Mesendoderm (in vitro differentiated cells): Measurements from ENCODE around the gene PROP1.

ENCODE experiments used
- DNase-seq: peaks from one replicate; pipeline ENCODE4 v3.0.0; 2013
- H2AK5ac ChIP-seq: 2 replicates; pipeline ENCODE4 v1.6.1; 2013; ENCODE audit warnings: low read length, inconsistent platforms
- H2BK120ac ChIP-seq: 2 replicates; pipeline ENCODE4 v1.6.1; 2013; ENCODE audit warnings: low read depth, mild to moderate bottlenecking, low read length, moderate library complexity, mixed read lengths
- H2BK15ac ChIP-seq: replicated peaks from 2 replicates; pipeline ENCODE4 v1.6.1; 2013; ENCODE audit warnings: low read depth, mild to moderate bottlenecking, moderate library complexity
- H2BK5ac ChIP-seq: 2 replicates; pipeline ENCODE4 v1.6.1; 2013; ENCODE audit warnings: low read length, inconsistent platforms
- H3K18ac ChIP-seq: 2 replicates; pipeline ENCODE4 v1.6.1; 2013; ENCODE audit warnings: mild to moderate bottlenecking, low read length, mixed read lengths
- H3K23ac ChIP-seq: one replicate; pipeline ENCODE4 v1.6.1; 2013; ENCODE audit warnings: low read length
- H3K27ac ChIP-seq: 2 replicates; pipeline ENCODE4 v1.5.1; 2013; ENCODE audit warnings: low read depth, mild to moderate bottlenecking, inconsistent platforms, low read length, moderate library complexity
- H3K27me3 ChIP-seq: 2 replicates; pipeline ENCODE4 v1.6.1; 2013; ENCODE audit warnings: low read length, control low read depth, mild to moderate bottlenecking, inconsistent platforms; ENCODE audit not compliant: insufficient read depth, poor library complexity
- H3K36me3 ChIP-seq: 2 replicates; pipeline ENCODE4 v1.6.1; 2013; ENCODE audit warnings: low read length, inconsistent platforms; ENCODE audit not compliant: control insufficient read depth, insufficient read depth
- H3K4ac ChIP-seq: one replicate; pipeline ENCODE4 v1.6.1; 2013; ENCODE audit warnings: low read depth, mild to moderate bottlenecking, low read length, moderate library complexity
- H3K4me1 ChIP-seq: 2 replicates; pipeline ENCODE4 v1.6.1; 2013; ENCODE audit warnings: low read depth, low read length, inconsistent platforms; ENCODE audit not compliant: control insufficient read depth
- H3K4me2 ChIP-seq: 2 replicates; pipeline ENCODE4 v1.6.1; 2013; ENCODE audit warnings: low read length
- H3K4me3 ChIP-seq: 2 replicates; pipeline ENCODE4 v1.5.1; 2013; ENCODE audit warnings: mild to moderate bottlenecking, low read length
- H3K56ac ChIP-seq: one replicate; pipeline ENCODE4 v1.6.1; 2013; ENCODE audit warnings: low read length
- H3K79me1 ChIP-seq: 2 replicates; pipeline ENCODE4 v1.6.1; 2013; ENCODE audit warnings: low read length, inconsistent platforms
- H3K79me2 ChIP-seq: 2 replicates; pipeline ENCODE4 v1.6.1; 2013; ENCODE audit warnings: mild to moderate bottlenecking, low read length; ENCODE audit not compliant: control insufficient read depth, insufficient read depth
- H3K9ac ChIP-seq: 2 replicates; pipeline ENCODE4 v1.6.1; 2013; ENCODE audit warnings: low read length, inconsistent platforms
- H4K5ac ChIP-seq: one replicate; pipeline ENCODE4 v1.6.1; 2013; ENCODE audit warnings: low read length
- H4K8ac ChIP-seq: one replicate; pipeline ENCODE4 v1.6.1; 2013; ENCODE audit warnings: low read depth, mild to moderate bottlenecking, control low read depth, low read length, moderate library complexity
- WGBS: extraction: QIAGEN DNeasy Blood & Tissue Kit; methylation state at CpG from one replicate; pipeline ENCODE4 v1.1.7; 2013; ENCODE audit warnings: low lambda C conversion rate, missing lambda C conversion rate; ENCODE audit not compliant: insufficient coverage; ENCODE audit errors: extremely low coverage; 5-methylcytosine and 5-hydroxymethylcytosine counted together

Gene PROP1

GRCh38 chr5:177994561-177995190 is 1.4 kb downstream of the PROP1 start:
- H2AK5ac ChIP-seq, result no peak overlapping the region
- H3K4ac ChIP-seq, result no peak overlapping the region
- no peak overlapping the region for H3K9ac ChIP-seq
- no peak overlapping the region for H4K5ac ChIP-seq
- no peak overlapping the region for H2BK120ac ChIP-seq
- DNase-seq, result no peak
- no peak overlapping the region for H3K27ac ChIP-seq
- H3K23ac ChIP-seq, result no peak overlapping the region
- no peak overlapping the region for H2BK5ac ChIP-seq
- H3K18ac ChIP-seq, result no peak overlapping the region
- no peak overlapping the region for H3K4me3 ChIP-seq
- no peaks in the 10 kb centered on the region for H3K4me1 ChIP-seq
- H3K79me2 ChIP-seq, result no peaks in the 10 kb centered on the region
- H3K79me1 ChIP-seq, result no peaks in the 10 kb centered on the region
- H2BK15ac ChIP-seq, result no peak overlapping the region
- H3K56ac ChIP-seq, result no peak overlapping the region
- H3K4me2 ChIP-seq, result no peak overlapping the region
- no peaks in the 10 kb centered on the region for H3K27me3 ChIP-seq
- H4K8ac ChIP-seq, result no peak overlapping the region
- no CpG with 5 or more reads among the region's 10 CpGs for WGBS
- no peaks in the 10 kb centered on the region for H3K36me3 ChIP-seq

- no peaks in the 10 kb centered on the region for H3K27me3 ChIP-seq
- no peak overlapping the region for H2BK5ac ChIP-seq
- no peak overlapping the region for H4K8ac ChIP-seq
- H3K18ac ChIP-seq, result no peak overlapping the region
- no peak overlapping the region for H3K27ac ChIP-seq
- H2BK15ac ChIP-seq, result no peak overlapping the region
- no peaks in the 10 kb centered on the region for H3K4me1 ChIP-seq
- WGBS, result no CpG with 5 or more reads among the region's 19 CpGs
- H3K23ac ChIP-seq, result no peak overlapping the region
- H4K5ac ChIP-seq, result no peak overlapping the region
- no peak overlapping the region for H3K4me3 ChIP-seq
- no peaks in the 10 kb centered on the region for H3K36me3 ChIP-seq
- H3K4ac ChIP-seq, result no peak overlapping the region
- H3K9ac ChIP-seq, result no peak overlapping the region
- no peaks in the 10 kb centered on the region for H3K79me1 ChIP-seq
- H2AK5ac ChIP-seq, result no peak overlapping the region
- H3K56ac ChIP-seq, result no peak overlapping the region
- H3K79me2 ChIP-seq, result no peaks in the 10 kb centered on the region
- DNase-seq, result no peak
- no peak overlapping the region for H3K4me2 ChIP-seq
- no peak overlapping the region for H2BK120ac ChIP-seq
Observed at GRCh38 chr5:177994063-177994462, 2.0 kb downstream of the PROP1 start.

- Histone ChIP-seq H3K9ac (no peak overlapping the region), H3K4ac (no peak overlapping the region), H3K4me2 (no peak overlapping the region), H3K27me3 (no peaks in the 10 kb centered on the region), H3K23ac (no peak overlapping the region), H3K4me3 (no peak overlapping the region), H3K36me3 (no peaks in the 10 kb centered on the region), H3K18ac (no peak overlapping the region), H2BK15ac (no peak overlapping the region), H4K5ac (no peak overlapping the region), H3K79me2 (no peaks in the 10 kb centered on the region), H3K56ac (no peak overlapping the region), H2BK5ac (no peak overlapping the region), H2BK120ac (no peak overlapping the region), H3K79me1 (no peaks in the 10 kb centered on the region), H2AK5ac (no peak overlapping the region), H3K4me1 (no peaks in the 10 kb centered on the region), H3K27ac (no peak overlapping the region), H4K8ac (no peak overlapping the region)
- no peak for DNase-seq
- WGBS, result no CpG with 5 or more reads among the region's 6 CpGs
Observed at GRCh38 chr5:177992466-177992865, 3.6 kb downstream of the PROP1 start.

- Histone ChIP-seq H3K36me3 (no peaks in the 10 kb centered on the region), H3K79me2 (no peaks in the 10 kb centered on the region), H4K5ac (no peak overlapping the region), H3K4me2 (no peak overlapping the region), H2BK5ac (no peak overlapping the region), H3K79me1 (no peaks in the 10 kb centered on the region), H3K9ac (no peak overlapping the region), H3K27me3 (no peaks in the 10 kb centered on the region), H2AK5ac (no peak overlapping the region), H3K56ac (no peak overlapping the region), H3K23ac (no peak overlapping the region), H3K4ac (no peak overlapping the region), H3K4me1 (no peaks in the 10 kb centered on the region), H3K27ac (no peak overlapping the region), H2BK120ac (no peak overlapping the region), H3K4me3 (no peak overlapping the region), H3K18ac (no peak overlapping the region), H2BK15ac (no peak overlapping the region), H4K8ac (no peak overlapping the region)
- no CpG with 5 or more reads among the region's 11 CpGs for WGBS
- DNase-seq, result no peak
Observed at GRCh38 chr5:177988989-177989625, 6.9 kb downstream of the PROP1 start.

- WGBS, result no CpG with 5 or more reads among the region's 9 CpGs
- DNase-seq, result no peak
- H2BK5ac ChIP-seq, result no peak overlapping the region
Observed at GRCh38 chr5:177987326-177987725, 8.7 kb downstream of the PROP1 start.

More at GRCh38 chr5:177987326-177987725, 8.7 kb downstream of the PROP1 start:
- H2AK5ac ChIP-seq, result no peak overlapping the region
- H3K18ac ChIP-seq, result no peak overlapping the region
- no peaks in the 10 kb centered on the region for H3K79me1 ChIP-seq
- H3K4me2 ChIP-seq, result no peak overlapping the region
- H3K23ac ChIP-seq, result no peak overlapping the region
- no peaks in the 10 kb centered on the region for H3K79me2 ChIP-seq
- H3K4ac ChIP-seq, result no peak overlapping the region
- H3K4me1 ChIP-seq, result no peaks in the 10 kb centered on the region
- H3K27me3 ChIP-seq, result no peaks in the 10 kb centered on the region
- no peak overlapping the region for H2BK15ac ChIP-seq
- H3K36me3 ChIP-seq, result no peaks in the 10 kb centered on the region
- H3K9ac ChIP-seq, result no peak overlapping the region
- H4K8ac ChIP-seq, result no peak overlapping the region
- H3K56ac ChIP-seq, result no peak overlapping the region
- H4K5ac ChIP-seq, result no peak overlapping the region
- no peak overlapping the region for H3K4me3 ChIP-seq
- no peak overlapping the region for H3K27ac ChIP-seq
- H2BK120ac ChIP-seq, result no peak overlapping the region
